GM12874 (cell line): ENCODE data around the gene ANKS1B.

ENCODE experiments used
- TF ChIP-seq, protein P1 (sequence below): IDR thresholded peaks from 2 replicates; pipeline ENCODE4 v1.5.1; 2011; ENCODE audit warnings: low read depth, mild to moderate bottlenecking, control low read depth, low read length, moderate library complexity; ENCODE audit not compliant: insufficient read depth

The ANKS1B gene

DNA sequence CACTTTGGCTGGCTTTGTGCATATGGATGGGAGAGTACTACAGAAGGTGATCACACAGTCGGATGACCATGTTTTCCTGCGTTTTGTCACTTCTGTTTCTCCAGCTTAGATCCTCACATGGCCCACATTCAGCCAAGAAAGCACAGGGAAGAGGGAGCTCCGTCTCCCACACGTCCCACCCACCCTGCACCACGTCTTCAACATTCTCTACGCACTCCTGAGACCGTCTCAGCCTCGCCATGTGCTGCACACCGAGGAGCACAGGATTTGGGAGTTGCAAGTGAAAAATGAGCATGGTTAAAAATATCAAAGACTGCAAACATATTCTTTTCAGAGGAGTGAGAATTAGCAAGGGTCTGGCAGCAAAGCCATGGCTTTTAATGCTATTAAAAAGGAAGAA lies 1217.5 kb downstream of the ANKS1B start:
- TF ChIP-seq, protein P1, sequence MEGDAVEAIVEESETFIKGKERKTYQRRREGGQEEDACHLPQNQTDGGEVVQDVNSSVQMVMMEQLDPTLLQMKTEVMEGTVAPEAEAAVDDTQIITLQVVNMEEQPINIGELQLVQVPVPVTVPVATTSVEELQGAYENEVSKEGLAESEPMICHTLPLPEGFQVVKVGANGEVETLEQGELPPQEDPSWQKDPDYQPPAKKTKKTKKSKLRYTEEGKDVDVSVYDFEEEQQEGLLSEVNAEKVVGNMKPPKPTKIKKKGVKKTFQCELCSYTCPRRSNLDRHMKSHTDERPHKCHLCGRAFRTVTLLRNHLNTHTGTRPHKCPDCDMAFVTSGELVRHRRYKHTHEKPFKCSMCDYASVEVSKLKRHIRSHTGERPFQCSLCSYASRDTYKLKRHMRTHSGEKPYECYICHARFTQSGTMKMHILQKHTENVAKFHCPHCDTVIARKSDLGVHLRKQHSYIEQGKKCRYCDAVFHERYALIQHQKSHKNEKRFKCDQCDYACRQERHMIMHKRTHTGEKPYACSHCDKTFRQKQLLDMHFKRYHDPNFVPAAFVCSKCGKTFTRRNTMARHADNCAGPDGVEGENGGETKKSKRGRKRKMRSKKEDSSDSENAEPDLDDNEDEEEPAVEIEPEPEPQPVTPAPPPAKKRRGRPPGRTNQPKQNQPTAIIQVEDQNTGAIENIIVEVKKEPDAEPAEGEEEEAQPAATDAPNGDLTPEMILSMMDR, result no peak

DNA sequence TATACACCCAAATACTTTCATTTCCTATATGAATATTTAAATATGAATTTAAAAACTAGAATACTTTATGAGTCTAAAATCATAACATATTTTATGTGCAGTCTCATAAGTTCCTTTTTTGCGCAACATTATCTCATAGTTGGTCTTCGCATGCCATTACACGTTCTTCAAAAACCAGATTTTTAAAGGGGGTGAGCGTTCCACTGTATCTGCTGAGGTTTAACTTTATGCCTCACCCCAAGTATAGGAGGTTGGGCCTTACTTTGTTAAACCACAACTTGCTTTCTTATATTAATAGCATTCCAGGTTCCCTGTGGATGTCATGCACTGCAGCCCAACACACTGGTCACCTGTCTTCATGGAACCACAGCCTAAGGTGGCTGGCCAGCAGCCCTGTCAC lies 1221.1 kb downstream of the ANKS1B start:
- TF ChIP-seq, protein P1, result no peak

DNA sequence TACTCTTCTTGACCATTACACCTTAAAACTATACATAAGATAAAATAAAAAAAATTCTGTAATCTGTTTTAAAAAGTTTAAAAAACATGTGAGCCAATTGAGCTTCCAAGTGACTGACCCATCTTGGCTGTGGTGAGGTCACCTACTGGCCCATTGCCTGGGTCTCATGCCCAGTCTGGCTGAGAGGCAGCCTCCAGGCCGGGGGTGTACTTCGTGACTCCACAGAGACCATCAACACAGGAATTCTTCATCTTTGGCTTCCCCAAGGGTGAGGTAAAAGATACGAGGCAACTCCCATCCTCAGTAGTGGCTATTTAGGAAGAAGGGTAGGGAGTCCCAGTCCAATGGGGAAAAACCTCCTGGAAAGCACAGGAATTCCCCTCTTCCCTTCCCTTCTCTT lies 1226.4 kb downstream of the ANKS1B start:
- TF ChIP-seq, protein P1, result no peak

DNA sequence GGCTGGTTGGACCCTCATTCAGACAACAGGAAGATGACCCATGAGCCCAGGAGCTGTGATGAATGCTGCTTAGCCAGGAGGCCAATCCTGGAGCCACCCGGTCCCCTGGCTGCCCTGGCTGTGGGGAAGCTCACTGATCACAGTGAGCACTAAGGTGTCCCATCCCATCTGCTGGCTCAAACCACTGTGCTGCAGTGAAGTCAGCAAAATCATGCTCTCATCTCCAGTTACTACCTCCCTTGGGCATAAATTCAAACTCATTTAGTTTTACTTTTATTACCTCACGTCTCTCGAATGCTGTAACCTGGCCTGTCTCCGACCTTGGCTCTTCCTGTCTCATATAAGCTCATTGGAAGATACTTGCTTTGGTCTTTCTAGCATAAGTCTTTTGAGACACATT lies 1227.3 kb downstream of the ANKS1B start:
- TF ChIP-seq, protein P1, result no peak

DNA sequence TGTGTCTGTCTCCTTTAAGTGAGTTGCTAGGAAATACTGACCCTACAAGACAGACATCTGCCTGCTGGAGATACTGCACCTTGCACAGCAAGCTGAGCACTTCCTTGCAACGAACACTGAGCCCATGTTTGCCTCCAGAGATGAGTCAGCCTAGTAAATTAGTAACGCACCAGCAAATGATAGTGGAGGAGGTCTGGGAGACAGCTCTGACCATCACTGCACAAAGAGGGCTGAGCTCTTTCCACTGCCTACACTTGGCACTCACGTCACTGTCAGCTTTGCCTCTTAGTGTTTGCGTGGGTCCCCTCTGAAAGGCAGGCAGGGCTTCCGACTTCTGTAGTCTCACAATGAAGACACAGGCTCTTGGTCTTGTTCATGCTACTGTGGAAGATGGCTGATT lies 1230.6 kb downstream of the ANKS1B start:
- TF ChIP-seq, protein P1, result no peak

DNA sequence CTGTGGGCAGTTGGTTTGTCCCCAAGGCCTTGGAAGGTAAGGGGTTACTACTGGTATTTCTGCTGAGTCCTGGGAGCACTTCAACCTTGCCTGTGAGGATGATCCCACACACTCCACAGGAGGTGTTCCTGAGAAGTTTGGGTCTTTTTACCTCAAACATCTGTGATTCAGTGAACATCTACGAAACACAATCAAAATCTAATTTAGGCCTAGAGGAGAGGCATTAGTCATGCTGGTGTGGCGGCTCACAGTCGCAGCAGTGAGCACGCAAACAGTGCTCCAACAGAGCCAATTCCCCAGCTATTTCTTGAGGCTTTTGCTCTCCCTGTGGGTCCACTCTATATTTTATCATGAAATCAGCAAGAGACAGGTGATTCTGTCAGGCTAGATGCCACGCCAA lies 1232.0 kb downstream of the ANKS1B start:
- TF ChIP-seq, protein P1, result no peak

DNA sequence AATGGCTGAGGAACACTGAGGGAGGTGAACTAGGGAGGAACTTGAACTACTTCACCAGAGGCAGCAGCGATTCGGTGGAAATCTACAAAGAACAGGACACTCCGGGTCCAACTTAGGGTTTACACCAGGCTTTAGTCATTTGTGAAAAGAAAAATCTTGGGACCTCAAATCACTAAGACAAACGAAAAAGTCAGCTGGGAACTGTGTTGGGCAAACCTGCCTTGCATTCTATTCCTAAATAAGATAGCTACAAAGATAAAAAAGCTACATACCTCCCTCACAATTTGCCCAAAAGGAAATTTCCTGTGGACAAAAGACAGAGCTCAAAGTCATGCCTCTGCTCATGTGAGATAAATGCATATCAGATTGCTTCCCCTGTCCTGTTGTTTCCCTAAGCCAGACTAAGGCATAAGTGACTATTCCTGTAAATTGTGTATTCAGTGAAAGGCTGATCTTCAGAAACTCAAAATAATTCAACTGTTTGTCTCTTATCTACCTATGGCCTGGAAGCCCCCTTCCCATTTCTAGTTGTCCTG lies 1233.1 kb downstream of the ANKS1B start:
- TF ChIP-seq, protein P1, result no peak
